Measurements from ENCODE around the gene FBXO47. TPM values are rescaled to one million over a fixed set of nuclear protein-coding genes. Genes with fewer than 3 reads are reported as not detected.

FBXO47 gene
- total and polyA plus RNA-seq, 2 donors (not counting 3 experiments of a cell fraction or from before 2014, with no cell fraction given): not detected

- no peaks in the 10 kb centered on the region for H4K20me1 ChIP-seq (replicated peaks; ENCODE audit: control insufficient read depth, extremely low read depth, insufficient read depth, low read length)
- H3K9me1 ChIP-seq (replicated peaks; ENCODE audit: control insufficient read depth, extremely low read depth, insufficient read depth, low read length): no peaks in the 10 kb centered on the region
- H3K27me3 ChIP-seq (ENCODE audit: control insufficient read depth in 2 of 2, insufficient read depth in 2 of 2, low read length in 2 of 2): no peaks in the 10 kb centered on the region
- DNase-seq (ENCODE audit: low read depth, low spot score) (no peak), FAIRE-seq (no peak)
- H3K36me3 ChIP-seq (ENCODE audit: control insufficient read depth in 2 of 2, extremely low read depth in 1 of 2, insufficient read depth in 2 of 2, low read length in 2 of 2): peaks cover 9 to 55% of the 10 kb centered on the region in 2 experiments
- no peak overlapping the region for H3K4me2 ChIP-seq (ENCODE audit: insufficient read depth, low read length)
- peaks cover 51% of the 10 kb centered on the region for H3K79me2 ChIP-seq (ENCODE audit: control insufficient read depth, insufficient read depth, low read length)
- TF ChIP-seq FOS (IDR thresholded peaks at IDR 0.05; ENCODE audit: borderline replicate concordance, insufficient read depth, low read length): no peak
- TF ChIP-seq MAX (IDR thresholded peaks at IDR 0.05; ENCODE audit: insufficient read depth, insufficient read length): no peak
- TF ChIP-seq JUN (IDR thresholded peaks at IDR 0.05; ENCODE audit: borderline replicate concordance, insufficient read depth, insufficient read length, low read depth): no peak
- TF ChIP-seq POLR2AphosphoS5 (IDR thresholded peaks at IDR 0.05; ENCODE audit: insufficient read depth, low read depth, low read length): no peak
- no peak for TF ChIP-seq GATA2 (IDR thresholded peaks at IDR 0.05; ENCODE audit: insufficient read depth, insufficient read length, low read depth, low read length)
- TF ChIP-seq EZH2 (IDR thresholded peaks at IDR 0.05; ENCODE audit: borderline replicate concordance, low read depth, low read length, severe bottlenecking): no peak
- TF ChIP-seq POLR2A (IDR thresholded peaks at IDR 0.05; ENCODE audit: low read depth, low read length): no peak
- no peak for TF ChIP-seq CTCF (IDR thresholded peaks at IDR 0.05; ENCODE audit: extremely low read depth in 1 of 2, insufficient read depth in 1 of 2, low read depth in 1 of 2, low read length in 2 of 2)
- no peak for TF ChIP-seq MYC (IDR thresholded peaks at IDR 0.05; ENCODE audit: low read depth, low read length)
- H2AFZ ChIP-seq (ENCODE audit: low read depth, low read length): no peak overlapping the region
- dilution Hi-C loops (cut with MboI; ENCODE audit: extremely low pct_ligation_motif_present, low sequenced_read_pairs): no loop called here
- no peak overlapping the region for H3K27ac ChIP-seq (ENCODE audit: insufficient read depth, low read depth, low read length)
- no peaks in the 10 kb centered on the region for H3K9me3 ChIP-seq (replicated peaks; ENCODE audit: control insufficient read depth, insufficient read depth, low read length)
- ChIA-PET CTCF (interaction anchor here (0.6 kb wide), 1 partner anchor 63 kb away, joined by 3 read pairs; no protein-coding TSS in a partner anchor), POLR2A (interaction anchor here (0.7 kb wide), 1 partner anchor 1558 kb away, joined by 3 read pairs; no protein-coding TSS in a partner anchor)
- no peak overlapping the region for H3K9ac ChIP-seq (replicated peaks; ENCODE audit: extremely low read depth, insufficient read depth, low read length)
- intact Hi-C loops (cut with micrococcal nuclease): no loop called here
- no TSS peak for BruUV-seq (replicated peaks)
- peaks cover 8% of the 10 kb centered on the region for H3K4me1 ChIP-seq (ENCODE audit: control insufficient read depth, extremely low read depth, insufficient read depth, low read length)
- no peak overlapping the region for H3K4me3 ChIP-seq (replicated peaks in 1 of 3; ENCODE audit: insufficient read depth in 1 of 3, low read depth in 1 of 3, low read length in 3 of 3)
These were observed 78.4 kb downstream of the FBXO47 start for GRCh38 chr17:38888842-38889241.

Data from endothelial cell of umbilical vein (primary cell).